ENCODE data around the gene SUCNR1. TPM values are rescaled to one million over a fixed set of nuclear protein-coding genes. Genes with fewer than 3 reads are reported as not detected.
"Not testable (repeated sequence)": the region's sequence is repeated elsewhere in the genome, so short reads cannot be mapped to it uniquely, and the experiment has no call there.

SUCNR1 gene
- total RNA-seq, 2 donors from 2014 or later = 1.1 to 1.5 TPM

GRCh38 chr3:151877269-151877668, 3.8 kb downstream of the SUCNR1 start:
- no peak for TF ChIP-seq CTCF (IDR thresholded peaks at IDR 0.05)
- no peaks in the 10 kb centered on the region for H3K27me3 ChIP-seq
- H3K27ac ChIP-seq = no peak overlapping the region
- DNase-seq (ENCODE audit: low spot score) = no peak
- no peaks in the 10 kb centered on the region for H3K36me3 ChIP-seq
- no peak overlapping the region for H3K4me3 ChIP-seq
- H3K9me3 ChIP-seq = no peaks in the 10 kb centered on the region
- H3K4me1 ChIP-seq = peaks cover 0 to 11% of the 10 kb centered on the region in 2 donors

GRCh38 chr3:151878465-151878864, 5.0 kb downstream of the SUCNR1 start:
- no peak overlapping the region for H3K4me3 ChIP-seq
- peaks cover 0 to 11% of the 10 kb centered on the region in 2 donors for H3K4me1 ChIP-seq
- no peaks in the 10 kb centered on the region for H3K27me3 ChIP-seq
- TF ChIP-seq CTCF (IDR thresholded peaks at IDR 0.05) = no peak
- no peaks in the 10 kb centered on the region for H3K9me3 ChIP-seq
- H3K27ac ChIP-seq = no peak overlapping the region
- DNase-seq (ENCODE audit: low spot score) = no peak
- H3K36me3 ChIP-seq = no peaks in the 10 kb centered on the region

GRCh38 chr3:151879037-151879436, 5.6 kb downstream of the SUCNR1 start:
- H3K4me1 ChIP-seq = peaks cover 0 to 11% of the 10 kb centered on the region in 2 donors
- DNase-seq (ENCODE audit: low spot score) = no peak
- H3K27me3 ChIP-seq = no peaks in the 10 kb centered on the region
- no peak for TF ChIP-seq CTCF (IDR thresholded peaks at IDR 0.05)
- H3K36me3 ChIP-seq = no peaks in the 10 kb centered on the region
- no peaks in the 10 kb centered on the region for H3K9me3 ChIP-seq
- no peak overlapping the region for H3K27ac ChIP-seq
- no peak overlapping the region for H3K4me3 ChIP-seq

GRCh38 chr3:151879679-151880415, 6.4 kb downstream of the SUCNR1 start:
- peaks cover 0 to 11% of the 10 kb centered on the region in 2 donors for H3K4me1 ChIP-seq
- no peak for DNase-seq (ENCODE audit: low spot score)
- no peak for TF ChIP-seq CTCF (IDR thresholded peaks at IDR 0.05)
- no peaks in the 10 kb centered on the region for H3K9me3 ChIP-seq
- no peak overlapping the region for H3K4me3 ChIP-seq
- H3K27me3 ChIP-seq = no peaks in the 10 kb centered on the region
- no peak overlapping the region for H3K27ac ChIP-seq
- H3K36me3 ChIP-seq = no peaks in the 10 kb centered on the region

- Histone ChIP-seq H3K36me3 (no peaks in the 10 kb centered on the region), H3K27me3 (no peaks in the 10 kb centered on the region), H3K4me3 (no peak overlapping the region), H3K4me1 (peaks cover 0 to 11% of the 10 kb centered on the region in 2 donors), H3K9me3 (no peaks in the 10 kb centered on the region), H3K27ac (no peak overlapping the region)
- TF ChIP-seq CTCF (IDR thresholded peaks at IDR 0.05) = no peak
- DNase-seq (ENCODE audit: low spot score) = no peak
Observed at GRCh38 chr3:151880416-151880690, 6.9 kb downstream of the SUCNR1 start.

- TF ChIP-seq CTCF (IDR thresholded peaks at IDR 0.05) = no peak
- Histone ChIP-seq H3K4me3 (no peak overlapping the region), H3K27me3 (no peaks in the 10 kb centered on the region), H3K27ac (no peak overlapping the region), H3K36me3 (no peaks in the 10 kb centered on the region), H3K9me3 (no peaks in the 10 kb centered on the region), H3K4me1 (peaks cover 0 to 11% of the 10 kb centered on the region in 2 donors)
- no peak for DNase-seq (ENCODE audit: low spot score)
Observed at GRCh38 chr3:151881137-151881536, 7.7 kb downstream of the SUCNR1 start.

GRCh38 chr3:151885397-151885796, 12.0 kb downstream of the SUCNR1 start:
- not testable (repeated sequence) for H3K9me3 ChIP-seq; H3K27me3 ChIP-seq; H3K4me3 ChIP-seq; DNase-seq (ENCODE audit: low spot score); H3K4me1 ChIP-seq; H3K27ac ChIP-seq; H3K36me3 ChIP-seq

GRCh38 chr3:151887450-151888211, 14.2 kb downstream of the SUCNR1 start:
- not testable (repeated sequence) for DNase-seq (ENCODE audit: low spot score); H3K36me3 ChIP-seq; H3K27ac ChIP-seq; H3K27me3 ChIP-seq; H3K4me3 ChIP-seq; H3K4me1 ChIP-seq; H3K9me3 ChIP-seq

Data from right atrium auricular region (tissue), 2 donors.